K562 (cell line): ENCODE data around the gene ODAM. TPM values are rescaled to one million over a fixed set of nuclear protein-coding genes. Genes with fewer than 3 reads are reported as not detected.

Experiments
- ATAC-seq: fragments of 200-7000 bp; cut with Tn5 transposase; 3 replicates; pipeline ENCODE4 v1.9.1; 2020; ENCODE audit warnings: moderate library complexity
- BruUV-seq: library from RNA; stranded (reverse); fragments of 400-500 nt; replicated peaks from 2 replicates; lab custom pipeline; 2021; lab: Mats Ljungman, UMichigan
- CTCF ChIA-PET: fragments of 300-600 bp; formaldehyde crosslinking; extraction: SDS; loops from one replicate; lab custom pipeline; 2021; ENCODE audit warnings: low intra/inter-chr PET ratio; lab: Yijun Ruan, JAX
- POLR2A ChIA-PET: fragments of 300-600, 350-650 bp; sonication (Branson Sonifier 250); formaldehyde crosslinking; extraction: SDS; loops from one replicate; lab custom pipeline; 2021; ENCODE audit warnings: antibody characterized with exemption, inconsistent platforms; lab: Yijun Ruan, JAX
- DNase-seq, 4 experiments: peaks; one replicate each; pipeline versions ENCODE4 v3.0.0 to v3.0.0-alpha.2; 2011 to 2018; ENCODE audit warnings: low spot score in 3 of 4, mixed read lengths in 3 of 4; ENCODE audit errors: extremely low read depth in 1 of 4
- FAIRE-seq: peaks from 2 replicates; lab custom pipeline; 2011; peaks lifted over from hg19 to GRCh38; lab: Jason Lieb, UNC
- H2AFZ ChIP-seq: 2 replicates; pipeline ENCODE4 v1.6.0; 2011; ENCODE audit warnings: low read depth, low read length, control low read depth, inconsistent platforms
- H3K27ac ChIP-seq: fragments of 200-600 bp; 3 replicates; pipeline ENCODE4 v1.8.0; 2011; ENCODE audit warnings: low read depth, mild to moderate bottlenecking, control low read depth, inconsistent platforms, low read length, moderate library complexity, mixed read lengths; ENCODE audit errors: extremely low read depth
- H3K27me3 ChIP-seq, 2 experiments: fragments of 300-600 bp in 1 of 2; 2 replicates in 1 of 2; 3 replicates in 1 of 2; pipeline versions ENCODE4 v1.6.0 to v1.8.0; 2011; ENCODE audit warnings: inconsistent platforms in 2 of 2, low read length in 2 of 2, mild to moderate bottlenecking in 1 of 2, mixed read lengths in 1 of 2, moderate library complexity in 1 of 2; ENCODE audit not compliant: control insufficient read depth in 2 of 2, insufficient read depth in 2 of 2
- H3K36me3 ChIP-seq: fragments of 300-600 bp; 3 replicates; pipeline ENCODE4 v1.8.0; 2011; ENCODE audit warnings: mild to moderate bottlenecking, low read length, inconsistent platforms; ENCODE audit not compliant: control insufficient read depth, insufficient read depth
- H3K4me1 ChIP-seq, 2 experiments: fragments of 200-600 bp in 1 of 2; replicated peaks in 1 of 2; 2 replicates in 1 of 2; 3 replicates in 1 of 2; pipeline versions ENCODE4 v1.5.1 to v1.8.0; 2011; ENCODE audit warnings: inconsistent platforms in 2 of 2, low read length in 2 of 2, mild to moderate bottlenecking in 1 of 2, mixed read lengths in 1 of 2, moderate library complexity in 1 of 2; ENCODE audit not compliant: control insufficient read depth in 2 of 2, insufficient read depth in 2 of 2
- H3K4me2 ChIP-seq: 2 replicates; pipeline ENCODE4 v1.6.1; 2011; ENCODE audit warnings: low read length, control low read depth, inconsistent platforms, mixed read lengths; ENCODE audit not compliant: insufficient read depth
- H3K4me3 ChIP-seq: fragments of 200-600 bp; sonication (generic), shearing (Covaris generic); 2 replicates; pipeline ENCODE4 v1.5.1; 2016; ENCODE audit warnings: control low read depth, inconsistent platforms
- H3K79me2 ChIP-seq: fragments of 200-600 bp; 3 replicates; pipeline ENCODE4 v1.8.0; 2011; ENCODE audit warnings: low read length, inconsistent platforms; ENCODE audit not compliant: control insufficient read depth, insufficient read depth
- H3K9ac ChIP-seq, 2 experiments: 2 replicates each; pipeline versions ENCODE4 v1.6.0 to v1.6.1; 2011; ENCODE audit warnings: low read depth in 2 of 2, low read length in 2 of 2, control low read depth in 1 of 2, inconsistent platforms in 1 of 2, mild to moderate bottlenecking in 1 of 2, mixed read lengths in 1 of 2; ENCODE audit not compliant: insufficient read depth in 1 of 2
- H3K9me1 ChIP-seq: one replicate; pipeline ENCODE4 v1.6.0; 2011; ENCODE audit warnings: inconsistent platforms, mild to moderate bottlenecking, low read length, moderate library complexity; ENCODE audit not compliant: control insufficient read depth, insufficient read depth
- H3K9me3 ChIP-seq: replicated peaks from 2 replicates; pipeline ENCODE4 v1.5.1; 2011; ENCODE audit warnings: low read depth, low read length, inconsistent platforms; ENCODE audit not compliant: control insufficient read depth, insufficient read depth
- H4K20me1 ChIP-seq: replicated peaks from 2 replicates; pipeline ENCODE4 v1.6.1; 2011; ENCODE audit warnings: low read length, inconsistent platforms, mixed read lengths; ENCODE audit not compliant: control insufficient read depth, insufficient read depth
- FUS ChIP-seq: fragments of 200-400 bp; formaldehyde crosslinking; optimal IDR thresholded peaks from 2 replicates; pipeline ENCODE3; 2017; ENCODE audit warnings: low read depth, low read length
- WGBS: fragments of 100-300 bp; shearing (Covaris generic); methylation state at CpG from one replicate; pipeline ENCODE4 v1.1.6; 2016; ENCODE audit warnings: low coverage, mixed read lengths; ENCODE audit not compliant: insufficient coverage; ENCODE audit errors: missing lambda C conversion rate; 5-methylcytosine and 5-hydroxymethylcytosine counted together
- in situ Hi-C: fragments of 300-500 bp; cut with MboI; formaldehyde crosslinking; loops from 4 replicates; pipeline ENCODE4 v1.15.0; 2018; ENCODE audit warnings: inconsistent platforms, mixed read lengths
- intact Hi-C: fragments of 100-400 bp; cut with micrococcal nuclease; formaldehyde crosslinking; loops from 2 replicates; pipeline ENCODE4 v1.14.2; 2022
- polyA plus RNA-seq, 8 experiments: library from polyadenylated mRNA; depleted of rRNA in 4 of 8; stranded (reverse) in 5 of 8; unstranded in 3 of 8; fragments of >200 nt; fragmentation: Nextera tagmentation in 2 of 8; fragmentation: Illumina TruSeq in 1 of 8; extraction: Ambion mirVana in 2 of 8; extraction: Trizol in 1 of 8; gene quantifications; 2 replicates each; pipeline versions ENCODE4 v1.2.1 to v1.2.3, GENCODE V29; 2011 to 2014; ENCODE audit warnings: inconsistent platforms in 1 of 8, missing spikeins in 1 of 8
- total RNA-seq, 7 experiments: library from RNA; depleted of rRNA in 6 of 7; stranded (reverse); fragments of >200 nt in 6 of 7; fragmentation: Illumina TruSeq in 2 of 7; extraction: Trizol in 2 of 7; gene quantifications; 2 replicates each; pipeline versions ENCODE4 v1.2.1 to v1.2.3, GENCODE V29; 2011 to 2021; ENCODE audit warnings: low replicate concordance in 1 of 7
- TF ChIP-seq, protein P1 (sequence below): fragments of 200-600 bp; sonication (generic); IDR thresholded peaks from one replicate; pipeline ENCODE4 v1.6.1; 2012; ENCODE audit warnings: mild to moderate bottlenecking, low read depth, low read length, inconsistent platforms

The ODAM gene
- total and polyA plus RNA-seq, 9 of the 15 experiments (the other 6 are each of a cell fraction or from before 2014, with no cell fraction given): not detected

DNA sequence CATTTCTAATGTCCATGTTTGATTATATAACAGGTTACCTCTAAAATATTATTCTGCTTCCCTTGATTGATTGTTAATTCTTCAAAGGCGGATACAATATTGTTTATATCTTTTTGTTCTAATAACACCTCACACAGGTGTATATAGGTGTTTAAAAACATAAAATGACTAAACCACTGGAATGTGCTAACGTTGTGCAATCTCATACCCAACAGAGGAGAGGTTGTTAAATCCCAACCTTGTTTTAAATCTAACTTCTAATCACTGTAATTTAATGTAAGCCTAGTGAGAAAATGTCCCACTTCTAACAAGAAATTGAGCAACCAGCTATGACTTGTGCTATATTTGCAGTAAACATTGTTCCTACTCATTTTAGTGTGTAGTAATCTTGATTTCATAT, 1.3 kb downstream of the ODAM start:
- Histone ChIP-seq H3K4me2 (no peak overlapping the region), H3K4me1 (no peaks in the 10 kb centered on the region), H3K4me3 (no peak overlapping the region), H3K36me3 (no peaks in the 10 kb centered on the region), H3K27ac (no peak overlapping the region), H3K9ac (no peak overlapping the region), H4K20me1 (no peaks in the 10 kb centered on the region), H2AFZ (no peak overlapping the region), H3K27me3 (no peaks in the 10 kb centered on the region), H3K9me3 (no peaks in the 10 kb centered on the region; the same call in 1 of the 2 replicates), H3K9me1 (no peaks in the 10 kb centered on the region), H3K79me2 (no peaks in the 10 kb centered on the region)
- POLR2A ChIA-PET: no interaction called here
- FAIRE-seq (no peak), DNase-seq (no peak), ATAC-seq (no peak)
- no TSS peak for BruUV-seq
- intact Hi-C loops: no loop called here
- CTCF ChIA-PET: no interaction called here
- TF ChIP-seq, protein P1, sequence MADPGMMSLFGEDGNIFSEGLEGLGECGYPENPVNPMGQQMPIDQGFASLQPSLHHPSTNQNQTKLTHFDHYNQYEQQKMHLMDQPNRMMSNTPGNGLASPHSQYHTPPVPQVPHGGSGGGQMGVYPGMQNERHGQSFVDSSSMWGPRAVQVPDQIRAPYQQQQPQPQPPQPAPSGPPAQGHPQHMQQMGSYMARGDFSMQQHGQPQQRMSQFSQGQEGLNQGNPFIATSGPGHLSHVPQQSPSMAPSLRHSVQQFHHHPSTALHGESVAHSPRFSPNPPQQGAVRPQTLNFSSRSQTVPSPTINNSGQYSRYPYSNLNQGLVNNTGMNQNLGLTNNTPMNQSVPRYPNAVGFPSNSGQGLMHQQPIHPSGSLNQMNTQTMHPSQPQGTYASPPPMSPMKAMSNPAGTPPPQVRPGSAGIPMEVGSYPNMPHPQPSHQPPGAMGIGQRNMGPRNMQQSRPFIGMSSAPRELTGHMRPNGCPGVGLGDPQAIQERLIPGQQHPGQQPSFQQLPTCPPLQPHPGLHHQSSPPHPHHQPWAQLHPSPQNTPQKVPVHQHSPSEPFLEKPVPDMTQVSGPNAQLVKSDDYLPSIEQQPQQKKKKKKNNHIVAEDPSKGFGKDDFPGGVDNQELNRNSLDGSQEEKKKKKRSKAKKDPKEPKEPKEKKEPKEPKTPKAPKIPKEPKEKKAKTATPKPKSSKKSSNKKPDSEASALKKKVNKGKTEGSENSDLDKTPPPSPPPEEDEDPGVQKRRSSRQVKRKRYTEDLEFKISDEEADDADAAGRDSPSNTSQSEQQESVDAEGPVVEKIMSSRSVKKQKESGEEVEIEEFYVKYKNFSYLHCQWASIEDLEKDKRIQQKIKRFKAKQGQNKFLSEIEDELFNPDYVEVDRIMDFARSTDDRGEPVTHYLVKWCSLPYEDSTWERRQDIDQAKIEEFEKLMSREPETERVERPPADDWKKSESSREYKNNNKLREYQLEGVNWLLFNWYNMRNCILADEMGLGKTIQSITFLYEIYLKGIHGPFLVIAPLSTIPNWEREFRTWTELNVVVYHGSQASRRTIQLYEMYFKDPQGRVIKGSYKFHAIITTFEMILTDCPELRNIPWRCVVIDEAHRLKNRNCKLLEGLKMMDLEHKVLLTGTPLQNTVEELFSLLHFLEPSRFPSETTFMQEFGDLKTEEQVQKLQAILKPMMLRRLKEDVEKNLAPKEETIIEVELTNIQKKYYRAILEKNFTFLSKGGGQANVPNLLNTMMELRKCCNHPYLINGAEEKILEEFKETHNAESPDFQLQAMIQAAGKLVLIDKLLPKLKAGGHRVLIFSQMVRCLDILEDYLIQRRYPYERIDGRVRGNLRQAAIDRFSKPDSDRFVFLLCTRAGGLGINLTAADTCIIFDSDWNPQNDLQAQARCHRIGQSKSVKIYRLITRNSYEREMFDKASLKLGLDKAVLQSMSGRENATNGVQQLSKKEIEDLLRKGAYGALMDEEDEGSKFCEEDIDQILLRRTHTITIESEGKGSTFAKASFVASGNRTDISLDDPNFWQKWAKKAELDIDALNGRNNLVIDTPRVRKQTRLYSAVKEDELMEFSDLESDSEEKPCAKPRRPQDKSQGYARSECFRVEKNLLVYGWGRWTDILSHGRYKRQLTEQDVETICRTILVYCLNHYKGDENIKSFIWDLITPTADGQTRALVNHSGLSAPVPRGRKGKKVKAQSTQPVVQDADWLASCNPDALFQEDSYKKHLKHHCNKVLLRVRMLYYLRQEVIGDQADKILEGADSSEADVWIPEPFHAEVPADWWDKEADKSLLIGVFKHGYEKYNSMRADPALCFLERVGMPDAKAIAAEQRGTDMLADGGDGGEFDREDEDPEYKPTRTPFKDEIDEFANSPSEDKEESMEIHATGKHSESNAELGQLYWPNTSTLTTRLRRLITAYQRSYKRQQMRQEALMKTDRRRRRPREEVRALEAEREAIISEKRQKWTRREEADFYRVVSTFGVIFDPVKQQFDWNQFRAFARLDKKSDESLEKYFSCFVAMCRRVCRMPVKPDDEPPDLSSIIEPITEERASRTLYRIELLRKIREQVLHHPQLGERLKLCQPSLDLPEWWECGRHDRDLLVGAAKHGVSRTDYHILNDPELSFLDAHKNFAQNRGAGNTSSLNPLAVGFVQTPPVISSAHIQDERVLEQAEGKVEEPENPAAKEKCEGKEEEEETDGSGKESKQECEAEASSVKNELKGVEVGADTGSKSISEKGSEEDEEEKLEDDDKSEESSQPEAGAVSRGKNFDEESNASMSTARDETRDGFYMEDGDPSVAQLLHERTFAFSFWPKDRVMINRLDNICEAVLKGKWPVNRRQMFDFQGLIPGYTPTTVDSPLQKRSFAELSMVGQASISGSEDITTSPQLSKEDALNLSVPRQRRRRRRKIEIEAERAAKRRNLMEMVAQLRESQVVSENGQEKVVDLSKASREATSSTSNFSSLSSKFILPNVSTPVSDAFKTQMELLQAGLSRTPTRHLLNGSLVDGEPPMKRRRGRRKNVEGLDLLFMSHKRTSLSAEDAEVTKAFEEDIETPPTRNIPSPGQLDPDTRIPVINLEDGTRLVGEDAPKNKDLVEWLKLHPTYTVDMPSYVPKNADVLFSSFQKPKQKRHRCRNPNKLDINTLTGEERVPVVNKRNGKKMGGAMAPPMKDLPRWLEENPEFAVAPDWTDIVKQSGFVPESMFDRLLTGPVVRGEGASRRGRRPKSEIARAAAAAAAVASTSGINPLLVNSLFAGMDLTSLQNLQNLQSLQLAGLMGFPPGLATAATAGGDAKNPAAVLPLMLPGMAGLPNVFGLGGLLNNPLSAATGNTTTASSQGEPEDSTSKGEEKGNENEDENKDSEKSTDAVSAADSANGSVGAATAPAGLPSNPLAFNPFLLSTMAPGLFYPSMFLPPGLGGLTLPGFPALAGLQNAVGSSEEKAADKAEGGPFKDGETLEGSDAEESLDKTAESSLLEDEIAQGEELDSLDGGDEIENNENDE: no peak
- no peak for TF ChIP-seq FUS
- in situ Hi-C loops: no loop called here
- WGBS: 0% methylated on average over 2 of the region's 2 CpGs
